ENCODE data around the gene SIPA1. TPM values are rescaled to one million over a fixed set of nuclear protein-coding genes. Genes with fewer than 3 reads are reported as not detected.
"Not testable (repeated sequence)": the region's sequence is repeated elsewhere in the genome, so short reads cannot be mapped to it uniquely, and the experiment has no call there.

SIPA1 gene
- total RNA-seq, 1 donor from 2014 or later: 12.1 TPM

GRCh38 chr11:65624931-65625627, 12.8 kb upstream of the SIPA1 start:
- DNase-seq: no peak

GRCh38 chr11:65625628-65626342, 12.1 kb upstream of the SIPA1 start:
- no peak for DNase-seq

GRCh38 chr11:65627202-65627601, 10.7 kb upstream of the SIPA1 start:
- no peak for DNase-seq

- no peak for DNase-seq
Measured at GRCh38 chr11:65629579-65629978, 8.3 kb upstream of the SIPA1 start.

GRCh38 chr11:65630215-65630614, 7.7 kb upstream of the SIPA1 start:
- no peak for DNase-seq

- no peak for DNase-seq
Measured at GRCh38 chr11:65633390-65634108, 4.4 kb upstream of the SIPA1 start.

GRCh38 chr11:65634109-65634436, 3.8 kb upstream of the SIPA1 start:
- DNase-seq: no peak

GRCh38 chr11:65634440-65634839, 3.5 kb upstream of the SIPA1 start:
- DNase-seq: no peak

GRCh38 chr11:65634905-65635731, 2.8 kb upstream of the SIPA1 start:
- no peak for DNase-seq

- no peak for DNase-seq
Measured at GRCh38 chr11:65636108-65637031, 1.5 kb upstream of the SIPA1 start.

- no peak for DNase-seq
Measured at GRCh38 chr11:65637032-65637557, 806 bp upstream of the SIPA1 start.

GRCh38 chr11:65639228-65639597, 1.3 kb downstream of the SIPA1 start:
- not testable (repeated sequence) for DNase-seq

- DNase-seq: no peak
Measured at GRCh38 chr11:65639623-65640482, 2.0 kb downstream of the SIPA1 start.

- DNase-seq: no peak
Measured at GRCh38 chr11:65640483-65641296, 2.8 kb downstream of the SIPA1 start.

- DNase-seq: no peak
Measured at GRCh38 chr11:65641297-65642013, 3.6 kb downstream of the SIPA1 start.

GRCh38 chr11:65642014-65642671, 4.2 kb downstream of the SIPA1 start:
- DNase-seq: no peak

GRCh38 chr11:65643971-65644370, 6.1 kb downstream of the SIPA1 start:
- DNase-seq: no peak

GRCh38 chr11:65644837-65645236, 6.9 kb downstream of the SIPA1 start:
- no peak for DNase-seq

All from skin of body (tissue), 2 donors.